C4-2B (cell line): Measurements from ENCODE around the gene SMC1A.

Experiments used
- CTCF ChIP-seq: fragments of 450-650 bp; conservative IDR thresholded peaks from 2 replicates; pipeline ENCODE4 v1.5.1; 2017; ENCODE audit warnings: mild to moderate bottlenecking
- ZFX ChIP-seq: fragments of 450-650 bp; IDR thresholded peaks from 2 replicates; pipeline ENCODE4 v1.6.1; 2017

- no peak for TF ChIP-seq CTCF
- no peak for TF ChIP-seq ZFX
These were observed 42.7 kb downstream of the SMC1A start for GRCh38 chrX:53379747-53380146.
